HFFc6 (cell line): ENCODE results near the gene GRAP2. TPM values are rescaled to one million over a fixed set of nuclear protein-coding genes. Genes with fewer than 3 reads are reported as not detected.

Experiments
- DNase-seq: peaks from one replicate; pipeline ENCODE4 v3.0.0-alpha.2; 2018
- H3K27ac Mint-ChIP-seq: 2 replicates; pipeline ENCODE4 v1.8.0; 2020; ENCODE audit warnings: mild to moderate bottlenecking, mixed read lengths
- H3K27me3 Mint-ChIP-seq: 2 replicates; pipeline ENCODE4 v1.8.0; 2021; ENCODE audit warnings: mild to moderate bottlenecking, moderate library complexity, mixed read lengths; ENCODE audit not compliant: insufficient read depth
- H3K36me3 Mint-ChIP-seq: 2 replicates; pipeline ENCODE4 v1.8.0; 2021; ENCODE audit warnings: low read depth, mixed read lengths
- H3K4me1 Mint-ChIP-seq: 2 replicates; pipeline ENCODE4 v1.8.0; 2020; ENCODE audit warnings: low read depth, mixed read lengths
- H3K4me3 Mint-ChIP-seq: 2 replicates; pipeline ENCODE4 v1.8.0; 2020; ENCODE audit warnings: mild to moderate bottlenecking, moderate library complexity, mixed read lengths
- H3K9me3 Mint-ChIP-seq: 2 replicates; pipeline ENCODE4 v1.8.0; 2020; ENCODE audit warnings: mild to moderate bottlenecking, mixed read lengths
- total RNA-seq, 6 experiments: library from RNA; stranded (reverse); fragmentation: NEBNext Ultra II Directional; extraction: Animal tissue kit (Norgen Biotek cat#: 25700); gene quantifications; 2 replicates in 1 of 6; 3 replicates in 5 of 6; pipeline ENCODE4 v1.2.3, GENCODE V29; 2021
- TF ChIP-seq, protein P1 (sequence below): fragments of 200-600 bp; sonication (generic); IDR thresholded peaks from 2 replicates; pipeline ENCODE4 v1.5.0; 2021; ENCODE audit warnings: antibody characterized with exemption, mild to moderate bottlenecking

Gene GRAP2
- total RNA-seq, 6 experiments from 2014 or later: not detected

- peak; percentile 58 for DNase-seq
- no peaks in the 10 kb centered on the region for H3K9me3 Mint-ChIP-seq
- peaks cover 30% of the 10 kb centered on the region for H3K4me1 Mint-ChIP-seq
- peak within 1 kb of the TSS; percentile 94 for H3K27ac Mint-ChIP-seq
- no peaks in the 10 kb centered on the region for H3K36me3 Mint-ChIP-seq
- peaks cover 6% of the 10 kb centered on the region for H3K27me3 Mint-ChIP-seq
- TF ChIP-seq, protein P1, sequence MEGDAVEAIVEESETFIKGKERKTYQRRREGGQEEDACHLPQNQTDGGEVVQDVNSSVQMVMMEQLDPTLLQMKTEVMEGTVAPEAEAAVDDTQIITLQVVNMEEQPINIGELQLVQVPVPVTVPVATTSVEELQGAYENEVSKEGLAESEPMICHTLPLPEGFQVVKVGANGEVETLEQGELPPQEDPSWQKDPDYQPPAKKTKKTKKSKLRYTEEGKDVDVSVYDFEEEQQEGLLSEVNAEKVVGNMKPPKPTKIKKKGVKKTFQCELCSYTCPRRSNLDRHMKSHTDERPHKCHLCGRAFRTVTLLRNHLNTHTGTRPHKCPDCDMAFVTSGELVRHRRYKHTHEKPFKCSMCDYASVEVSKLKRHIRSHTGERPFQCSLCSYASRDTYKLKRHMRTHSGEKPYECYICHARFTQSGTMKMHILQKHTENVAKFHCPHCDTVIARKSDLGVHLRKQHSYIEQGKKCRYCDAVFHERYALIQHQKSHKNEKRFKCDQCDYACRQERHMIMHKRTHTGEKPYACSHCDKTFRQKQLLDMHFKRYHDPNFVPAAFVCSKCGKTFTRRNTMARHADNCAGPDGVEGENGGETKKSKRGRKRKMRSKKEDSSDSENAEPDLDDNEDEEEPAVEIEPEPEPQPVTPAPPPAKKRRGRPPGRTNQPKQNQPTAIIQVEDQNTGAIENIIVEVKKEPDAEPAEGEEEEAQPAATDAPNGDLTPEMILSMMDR: peak; percentile 59
- peak within 1 kb of the TSS; percentile 77 for H3K4me3 Mint-ChIP-seq
Observed at GRCh38 chr22:39959640-39960447, 59.0 kb downstream of the GRAP2 start, which contains the start of gene TMA7B. Gene TMA7B (plus strand): TSS chr22:39960397. CDS start chr22:39964375, 3,978 bp downstream.

DNA sequence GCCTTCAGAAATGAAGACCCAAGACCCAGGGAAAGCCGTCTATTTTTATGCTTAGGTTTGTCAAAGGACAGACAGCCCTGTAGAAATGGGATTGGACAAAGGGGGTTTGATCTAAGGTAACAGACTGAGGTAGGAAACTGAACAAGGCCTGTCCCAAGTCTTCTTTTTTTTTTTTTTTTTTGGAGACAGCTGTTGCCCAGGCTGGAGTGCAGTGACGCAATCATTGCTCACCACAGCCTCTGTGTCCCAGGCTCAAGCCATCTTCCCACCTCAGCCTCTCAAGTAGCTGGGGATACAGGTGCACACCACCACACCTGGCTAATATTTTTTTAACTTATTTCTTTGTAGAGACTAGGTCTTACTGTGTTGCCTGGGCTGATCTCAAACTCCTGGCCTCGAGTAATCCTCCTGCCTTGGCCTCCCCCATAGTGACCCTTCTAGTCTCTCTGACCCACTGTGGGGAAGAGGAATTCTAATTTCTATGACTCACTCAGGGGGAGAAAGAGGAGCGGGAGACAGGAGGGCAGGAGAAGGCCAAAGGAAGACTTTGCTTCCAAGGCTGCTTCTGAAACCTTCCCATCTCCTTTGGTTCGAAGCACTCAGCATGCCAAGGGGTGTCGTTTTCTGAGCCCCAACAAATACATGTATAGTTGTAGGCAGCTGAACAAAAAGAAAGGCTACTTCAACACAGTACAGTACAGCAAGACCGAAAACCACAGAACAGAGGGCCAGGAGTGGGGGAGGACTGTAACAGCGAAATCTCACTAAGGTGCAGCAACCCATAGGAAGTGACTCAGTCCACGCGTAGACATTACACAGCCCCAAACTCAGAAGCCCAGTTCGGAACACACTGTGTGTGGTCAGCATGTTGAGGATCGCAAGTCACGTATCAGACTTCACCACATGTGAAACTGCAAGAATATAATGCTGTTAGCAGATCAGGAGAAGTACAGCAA, 60.2 kb downstream of the GRAP2 start:
- Mint-ChIP-seq H3K27me3 (peaks cover 2% of the 10 kb centered on the region), H3K9me3 (no peaks in the 10 kb centered on the region), H3K4me1 (peaks cover 30% of the 10 kb centered on the region), H3K27ac (peak overlapping the region; percentile 94), H3K36me3 (no peaks in the 10 kb centered on the region), H3K4me3 (peak overlapping the region; percentile 77)
- DNase-seq: peak; percentile 83
- TF ChIP-seq, protein P1: no peak

DNA sequence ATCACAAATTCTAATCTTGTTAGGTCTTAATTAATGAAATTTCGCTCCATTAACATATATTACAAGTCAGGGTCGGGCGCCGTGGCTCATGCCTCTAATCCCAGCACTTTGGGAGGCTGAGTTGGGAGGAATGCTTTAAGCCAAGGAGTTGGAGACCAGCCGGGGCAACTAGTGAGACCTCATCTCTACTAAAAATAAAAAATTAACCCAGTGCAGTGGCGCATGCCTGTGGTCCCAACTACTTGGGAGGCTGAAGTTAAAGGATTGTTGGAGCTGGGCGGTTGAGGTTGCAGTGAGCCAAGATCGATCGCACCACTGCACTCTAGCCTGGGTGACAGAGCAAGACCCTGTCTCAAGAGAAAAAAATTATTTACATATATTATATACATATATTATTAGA, 61.2 kb downstream of the GRAP2 start:
- no peak for DNase-seq
- H3K4me3 Mint-ChIP-seq: peak overlapping the region; percentile 77
- H3K9me3 Mint-ChIP-seq: no peaks in the 10 kb centered on the region
- H3K27ac Mint-ChIP-seq: peak overlapping the region; percentile 94
- no peaks in the 10 kb centered on the region for H3K36me3 Mint-ChIP-seq
- peaks cover 2% of the 10 kb centered on the region for H3K27me3 Mint-ChIP-seq
- TF ChIP-seq, protein P1: no peak
- H3K4me1 Mint-ChIP-seq: peaks cover 39% of the 10 kb centered on the region

GRCh38 chr22:39965748-39966147, 64.9 kb downstream of the GRAP2 start:
- Mint-ChIP-seq H3K4me3 (no peak overlapping the region), H3K4me1 (peaks cover 40% of the 10 kb centered on the region), H3K36me3 (no peaks in the 10 kb centered on the region), H3K27ac (no peak overlapping the region), H3K27me3 (peaks cover 8% of the 10 kb centered on the region; the same call in 1 of the 2 replicates), H3K9me3 (no peaks in the 10 kb centered on the region)
- DNase-seq: no peak
- TF ChIP-seq, protein P1: no peak

DNA sequence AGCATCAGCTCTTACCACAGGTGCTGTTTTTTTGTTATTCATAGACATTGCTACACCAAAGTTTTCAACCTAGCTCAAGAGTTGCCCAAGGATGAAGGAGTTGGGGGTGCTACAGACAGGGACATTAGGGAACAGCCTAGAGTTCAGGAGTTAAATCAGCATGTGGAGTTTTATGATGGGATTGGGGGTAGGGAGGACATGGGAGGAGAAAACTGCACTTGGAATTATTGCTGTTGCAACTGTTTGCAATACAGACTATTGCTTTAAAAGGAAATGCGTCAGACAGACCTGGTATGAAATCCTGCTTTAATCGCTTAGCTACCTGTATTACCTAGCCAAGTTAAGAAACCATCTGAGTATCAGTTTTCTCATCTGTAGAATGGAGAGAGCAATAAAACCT, 65.6 kb downstream of the GRAP2 start:
- Mint-ChIP-seq H3K4me1 (peaks cover 32% of the 10 kb centered on the region), H3K27me3 (peaks cover 12% of the 10 kb centered on the region), H3K4me3 (no peak overlapping the region), H3K36me3 (no peaks in the 10 kb centered on the region), H3K27ac (no peak overlapping the region), H3K9me3 (no peaks in the 10 kb centered on the region)
- TF ChIP-seq, protein P1: no peak
- no peak for DNase-seq
